Neural progenitor cell (in vitro differentiated cells): ENCODE measurements around the gene TMC7. TPM values are rescaled to one million over a fixed set of nuclear protein-coding genes. Genes with fewer than 3 reads are reported as not detected.

Experiments used
- DNase-seq: peaks from one replicate; pipeline ENCODE4 v3.0.0-alpha.2; 2016; ENCODE audit warnings: low spot score
- H2AFZ ChIP-seq: fragments of 200-600 bp; sonication (generic); replicated peaks from 2 replicates; pipeline ENCODE4 v1.6.1; 2016; ENCODE audit warnings: antibody characterized with exemption
- H3F3A ChIP-seq: fragments of 200-600 bp; sonication (generic); 2 replicates; pipeline ENCODE4 v1.6.1; 2016; ENCODE audit warnings: antibody characterized with exemption, low read depth
- H3K27ac ChIP-seq: fragments of 200-600 bp; sonication (generic); 2 replicates; pipeline ENCODE4 v1.5.1; 2016; ENCODE audit warnings: mild to moderate bottlenecking
- H3K27me3 ChIP-seq: fragments of 200-600 bp; sonication (generic); 2 replicates; pipeline ENCODE4 v1.6.1; 2016; ENCODE audit warnings: mild to moderate bottlenecking, moderate library complexity
- H3K36me3 ChIP-seq: fragments of 200-600 bp; sonication (generic); 2 replicates; pipeline ENCODE4 v1.5.1; 2016
- H3K4me1 ChIP-seq: fragments of 200-600 bp; sonication (generic); 2 replicates; pipeline ENCODE4 v1.6.1; 2016; ENCODE audit warnings: mixed run types
- H3K4me2 ChIP-seq: fragments of 200-600 bp; sonication (generic); 2 replicates; pipeline ENCODE4 v1.6.1; 2016
- H3K4me3 ChIP-seq: fragments of 200-600 bp; sonication (generic); 2 replicates; pipeline ENCODE4 v1.5.1; 2016
- H3K79me2 ChIP-seq: fragments of 200-600 bp; sonication (generic); 2 replicates; pipeline ENCODE4 v1.6.1; 2016; ENCODE audit warnings: low read depth
- H3K9ac ChIP-seq: fragments of 200-600 bp; sonication (generic); 2 replicates; pipeline ENCODE4 v1.6.1; 2016
- H3K9me3 ChIP-seq: fragments of 200-600 bp; sonication (generic); 2 replicates; pipeline ENCODE4 v1.5.1; 2016; ENCODE audit warnings: low read depth
- H4K20me1 ChIP-seq: fragments of 200-600 bp; sonication (generic); 2 replicates; pipeline ENCODE4 v1.6.1; 2016; ENCODE audit warnings: low read depth
- H3K27ac Mint-ChIP-seq: 3 replicates; pipeline ENCODE4 v1.8.0; 2021; ENCODE audit warnings: mixed read lengths
- H3K27me3 Mint-ChIP-seq: 2 replicates; pipeline ENCODE4 v1.8.0; 2022; ENCODE audit warnings: low read depth, mild to moderate bottlenecking, inconsistent platforms, moderate library complexity, mixed read lengths; ENCODE audit not compliant: insufficient read depth
- H3K36me3 Mint-ChIP-seq: 3 replicates; pipeline ENCODE4 v1.8.0; 2021; ENCODE audit warnings: mixed read lengths
- H3K4me1 Mint-ChIP-seq: 3 replicates; pipeline ENCODE4 v1.8.0; 2021; ENCODE audit warnings: mixed read lengths
- H3K4me3 Mint-ChIP-seq: 3 replicates; pipeline ENCODE4 v1.8.0; 2021; ENCODE audit warnings: mild to moderate bottlenecking, moderate library complexity, mixed read lengths
- H3K9me3 Mint-ChIP-seq: 3 replicates; pipeline ENCODE4 v1.8.0; 2020; ENCODE audit warnings: mixed read lengths
- CTCF ChIP-seq: fragments of 200-600 bp; sonication (generic); IDR thresholded peaks from 2 replicates; pipeline ENCODE4 v1.5.1; 2017; ENCODE audit warnings: antibody characterized with exemption, mild to moderate bottlenecking
- EZH2 ChIP-seq: fragments of 200-600 bp; sonication (generic); IDR thresholded peaks from 2 replicates; pipeline ENCODE4 v1.6.1; 2017; ENCODE audit warnings: antibody characterized with exemption, mild to moderate bottlenecking, moderate library complexity
- EZH2phosphoT487 ChIP-seq: fragments of 200-600 bp; sonication (generic); IDR thresholded peaks from 2 replicates; pipeline ENCODE4 v1.6.1; 2017; ENCODE audit warnings: antibody characterized with exemption
- total RNA-seq: library from RNA; depleted of rRNA; stranded (reverse); fragments of >200 nt; gene quantifications from 2 replicates; pipeline ENCODE4 v1.2.3, GENCODE V29; 2015; ENCODE audit warnings: low replicate concordance

Gene TMC7
- total RNA-seq, 1 donor from 2014 or later, result 8.2 TPM

GRCh38 chr16:19021747-19022146 lies 38.0 kb downstream of the TMC7 start:
- Histone ChIP-seq H3K4me2 (no peak overlapping the region), H3K9ac (no peak overlapping the region), H2AFZ (no peak overlapping the region), H3K9me3 (no peaks in the 10 kb centered on the region), H4K20me1 (no peaks in the 10 kb centered on the region), H3K79me2 (no peaks in the 10 kb centered on the region), H3K4me3 (no peak overlapping the region), H3K27me3 (no peaks in the 10 kb centered on the region), H3K4me1 (no peaks in the 10 kb centered on the region), H3K27ac (no peak overlapping the region), H3F3A (peaks cover 1% of the 10 kb centered on the region), H3K36me3 (peaks cover 5% of the 10 kb centered on the region)
- TF ChIP-seq EZH2, result no peak
- no peak for TF ChIP-seq EZH2phosphoT487
- TF ChIP-seq CTCF, result no peak
- Mint-ChIP-seq H3K4me1 (no peaks in the 10 kb centered on the region), H3K9me3 (no peaks in the 10 kb centered on the region), H3K4me3 (no peak overlapping the region), H3K36me3 (peaks cover 20% of the 10 kb centered on the region), H3K27ac (no peak overlapping the region), H3K27me3 (no peaks in the 10 kb centered on the region)
- DNase-seq, result no peak

DNA sequence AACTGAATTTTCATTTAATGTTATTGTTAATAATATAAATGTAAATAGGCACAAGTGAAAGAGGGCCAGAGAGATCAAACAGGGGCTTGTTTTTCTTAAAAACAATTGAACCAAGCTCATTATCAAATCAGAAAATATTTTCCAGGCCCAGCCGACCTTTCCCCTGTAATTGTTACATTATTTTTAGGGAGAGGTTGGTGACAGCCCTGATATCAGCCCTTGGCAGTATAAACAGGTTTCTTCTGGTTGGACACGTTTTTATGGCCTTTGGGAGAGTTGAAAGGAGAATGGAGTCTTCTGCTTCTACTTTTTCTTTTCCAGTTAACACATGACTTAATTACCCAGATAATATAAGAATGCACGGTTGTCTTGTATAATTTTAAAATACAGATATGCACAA lies 43.7 kb downstream of the TMC7 start:
- Mint-ChIP-seq H3K27ac (no peak overlapping the region), H3K36me3 (peaks cover 10% of the 10 kb centered on the region), H3K9me3 (no peaks in the 10 kb centered on the region), H3K27me3 (no peaks in the 10 kb centered on the region), H3K4me1 (no peaks in the 10 kb centered on the region), H3K4me3 (no peak overlapping the region)
- H4K20me1 ChIP-seq, result no peaks in the 10 kb centered on the region
- H3K4me1 ChIP-seq, result no peaks in the 10 kb centered on the region
- H3K27ac ChIP-seq, result no peak overlapping the region
- no peaks in the 10 kb centered on the region for H3K27me3 ChIP-seq
- no peaks in the 10 kb centered on the region for H3K79me2 ChIP-seq
- no peak for DNase-seq
- H3K4me2 ChIP-seq, result no peak overlapping the region
- no peaks in the 10 kb centered on the region for H3K9me3 ChIP-seq
- H3K36me3 ChIP-seq, result no peaks in the 10 kb centered on the region
- no peaks in the 10 kb centered on the region for H3F3A ChIP-seq
- no peak overlapping the region for H2AFZ ChIP-seq
- TF ChIP-seq EZH2 (no peak), CTCF (no peak), EZH2phosphoT487 (no peak)
- no peak overlapping the region for H3K9ac ChIP-seq
- no peak overlapping the region for H3K4me3 ChIP-seq

- Histone ChIP-seq H3K27me3 (no peaks in the 10 kb centered on the region), H3K9me3 (no peaks in the 10 kb centered on the region), H3K9ac (no peak overlapping the region), H3F3A (no peaks in the 10 kb centered on the region), H4K20me1 (no peaks in the 10 kb centered on the region), H3K4me2 (no peak overlapping the region), H3K27ac (no peak overlapping the region), H3K36me3 (no peaks in the 10 kb centered on the region), H3K4me3 (no peak overlapping the region), H3K4me1 (no peaks in the 10 kb centered on the region), H2AFZ (no peak overlapping the region), H3K79me2 (no peaks in the 10 kb centered on the region)
- Mint-ChIP-seq H3K4me1 (no peaks in the 10 kb centered on the region), H3K36me3 (peaks cover 9% of the 10 kb centered on the region), H3K4me3 (no peak overlapping the region), H3K27ac (no peak overlapping the region), H3K9me3 (no peaks in the 10 kb centered on the region), H3K27me3 (no peaks in the 10 kb centered on the region)
- DNase-seq, result no peak
- no peak for TF ChIP-seq EZH2phosphoT487
- no peak for TF ChIP-seq EZH2
- TF ChIP-seq CTCF, result no peak
Observed at GRCh38 chr16:19029980-19030379, 46.2 kb downstream of the TMC7 start.
